Pons (tissue), 1 donor: Measurements from ENCODE around the gene CFAP161.

Source experiments
- DNase-seq: peaks from one replicate; pipeline ENCODE4 v3.0.0-alpha.2; 2016; ENCODE audit warnings: low spot score

Gene CFAP161

GRCh38 chr15:81133782-81134461, at the start of gene CFAP161:
TSS of gene CFAP161 (plus strand) at chr15:81134270. CDS start at chr15:81134330, 60 bp downstream.
- peak; percentile 75 for DNase-seq

- DNase-seq, result no peak
These were observed 49.4 kb upstream of the CFAP161 start for GRCh38 chr15:81084716-81085115.

- no peak for DNase-seq
These were observed 48.9 kb upstream of the CFAP161 start for GRCh38 chr15:81085213-81085612.

GRCh38 chr15:81085898-81086297, 48.2 kb upstream of the CFAP161 start:
- DNase-seq, result no peak

GRCh38 chr15:81087066-81087465, 47.0 kb upstream of the CFAP161 start:
- DNase-seq, result no peak

GRCh38 chr15:81087694-81088093, 46.4 kb upstream of the CFAP161 start:
- no peak for DNase-seq

GRCh38 chr15:81088470-81089013, 45.5 kb upstream of the CFAP161 start:
- DNase-seq, result no peak

GRCh38 chr15:81091889-81092558, 42.0 kb upstream of the CFAP161 start:
- DNase-seq, result peak; percentile 34

GRCh38 chr15:81092559-81092902, 41.5 kb upstream of the CFAP161 start:
- no peak for DNase-seq

- no peak for DNase-seq
These were observed 40.1 kb upstream of the CFAP161 start for GRCh38 chr15:81093961-81094360.

- DNase-seq, result no peak
These were observed 38.2 kb upstream of the CFAP161 start for GRCh38 chr15:81095690-81096365.

- DNase-seq, result no peak
These were observed 37.7 kb upstream of the CFAP161 start for GRCh38 chr15:81096398-81096797.

GRCh38 chr15:81097116-81097889, 36.8 kb upstream of the CFAP161 start:
- DNase-seq, result no peak

- DNase-seq, result no peak
These were observed 36.2 kb upstream of the CFAP161 start for GRCh38 chr15:81097890-81098280.

- no peak for DNase-seq
These were observed 35.7 kb upstream of the CFAP161 start for GRCh38 chr15:81098349-81098748.

GRCh38 chr15:81098861-81099651, 35.0 kb upstream of the CFAP161 start:
- DNase-seq, result no peak

- DNase-seq, result peak; percentile 53
These were observed 31.9 kb upstream of the CFAP161 start for GRCh38 chr15:81101894-81102815.

GRCh38 chr15:81103857-81104256, 30.2 kb upstream of the CFAP161 start:
- DNase-seq, result no peak

- no peak for DNase-seq
These were observed 28.5 kb upstream of the CFAP161 start for GRCh38 chr15:81105545-81105944.

- peak; percentile 81 for DNase-seq
These were observed 27.5 kb upstream of the CFAP161 start for GRCh38 chr15:81106560-81106959.
